Measurements from ENCODE around the gene NAT8L. TPM values are rescaled to one million over a fixed set of nuclear protein-coding genes. Genes with fewer than 3 reads are reported as not detected.

Gene NAT8L
- total and polyA plus RNA-seq, 2 donors (not counting 3 experiments of a cell fraction or from before 2014, with no cell fraction given) = 0.10 to 0.11 TPM

- no peak for TF ChIP-seq POLR2AphosphoS5 (IDR thresholded peaks at IDR 0.05; ENCODE audit: insufficient read depth, low read depth, low read length)
- no peak for TF ChIP-seq FOS (IDR thresholded peaks at IDR 0.05; ENCODE audit: borderline replicate concordance, insufficient read depth, low read length)
- no peak for TF ChIP-seq MAX (IDR thresholded peaks at IDR 0.05; ENCODE audit: insufficient read depth, insufficient read length)
- no peak for TF ChIP-seq GATA2 (IDR thresholded peaks at IDR 0.05; ENCODE audit: insufficient read depth, insufficient read length, low read depth, low read length)
- TF ChIP-seq MYC (IDR thresholded peaks at IDR 0.05; ENCODE audit: low read depth, low read length) = no peak
- TF ChIP-seq, protein P1, sequence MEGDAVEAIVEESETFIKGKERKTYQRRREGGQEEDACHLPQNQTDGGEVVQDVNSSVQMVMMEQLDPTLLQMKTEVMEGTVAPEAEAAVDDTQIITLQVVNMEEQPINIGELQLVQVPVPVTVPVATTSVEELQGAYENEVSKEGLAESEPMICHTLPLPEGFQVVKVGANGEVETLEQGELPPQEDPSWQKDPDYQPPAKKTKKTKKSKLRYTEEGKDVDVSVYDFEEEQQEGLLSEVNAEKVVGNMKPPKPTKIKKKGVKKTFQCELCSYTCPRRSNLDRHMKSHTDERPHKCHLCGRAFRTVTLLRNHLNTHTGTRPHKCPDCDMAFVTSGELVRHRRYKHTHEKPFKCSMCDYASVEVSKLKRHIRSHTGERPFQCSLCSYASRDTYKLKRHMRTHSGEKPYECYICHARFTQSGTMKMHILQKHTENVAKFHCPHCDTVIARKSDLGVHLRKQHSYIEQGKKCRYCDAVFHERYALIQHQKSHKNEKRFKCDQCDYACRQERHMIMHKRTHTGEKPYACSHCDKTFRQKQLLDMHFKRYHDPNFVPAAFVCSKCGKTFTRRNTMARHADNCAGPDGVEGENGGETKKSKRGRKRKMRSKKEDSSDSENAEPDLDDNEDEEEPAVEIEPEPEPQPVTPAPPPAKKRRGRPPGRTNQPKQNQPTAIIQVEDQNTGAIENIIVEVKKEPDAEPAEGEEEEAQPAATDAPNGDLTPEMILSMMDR (IDR thresholded peaks at IDR 0.05; ENCODE audit: extremely low read depth in 1 of 2, insufficient read depth in 1 of 2, low read depth in 1 of 2, low read length in 2 of 2) = no peak
- TF ChIP-seq POLR2A (IDR thresholded peaks at IDR 0.05; ENCODE audit: low read depth, low read length) = no peak
- TF ChIP-seq EZH2 (IDR thresholded peaks at IDR 0.05; ENCODE audit: borderline replicate concordance, low read depth, low read length, severe bottlenecking) = no peak
- no peak for TF ChIP-seq JUN (IDR thresholded peaks at IDR 0.05; ENCODE audit: borderline replicate concordance, insufficient read depth, insufficient read length, low read depth)
- Histone ChIP-seq H3K4me2 (ENCODE audit: insufficient read depth, low read length) (no peak overlapping the region), H3K4me1 (ENCODE audit: control insufficient read depth, extremely low read depth, insufficient read depth, low read length) (no peaks in the 10 kb centered on the region), H4K20me1 (replicated peaks; ENCODE audit: control insufficient read depth, extremely low read depth, insufficient read depth, low read length) (no peaks in the 10 kb centered on the region), H3K9me3 (replicated peaks; ENCODE audit: control insufficient read depth, insufficient read depth, low read length) (no peaks in the 10 kb centered on the region), H3K9ac (replicated peaks; ENCODE audit: extremely low read depth, insufficient read depth, low read length) (no peak overlapping the region), H3K79me2 (ENCODE audit: control insufficient read depth, insufficient read depth, low read length) (no peaks in the 10 kb centered on the region), H3K27me3 (ENCODE audit: control insufficient read depth in 2 of 2, insufficient read depth in 2 of 2, low read length in 2 of 2) (peaks cover 30 to 45% of the 10 kb centered on the region in 2 experiments), H3K4me3 (replicated peaks in 1 of 3; ENCODE audit: insufficient read depth in 1 of 3, low read depth in 1 of 3, low read length in 3 of 3) (no peak overlapping the region), H3K36me3 (ENCODE audit: control insufficient read depth in 2 of 2, extremely low read depth in 1 of 2, insufficient read depth in 2 of 2, low read length in 2 of 2) (no peaks in the 10 kb centered on the region), H3K9me1 (replicated peaks; ENCODE audit: control insufficient read depth, extremely low read depth, insufficient read depth, low read length) (no peaks in the 10 kb centered on the region), H2AFZ (ENCODE audit: low read depth, low read length) (no peak overlapping the region), H3K27ac (ENCODE audit: insufficient read depth, low read depth, low read length) (no peak overlapping the region)
- no peak for DNase-seq (ENCODE audit: low read depth, low spot score)
- BruUV-seq (replicated peaks) = no TSS peak
- CTCF ChIA-PET = interaction anchor here (0.9 to 1.4 kb wide), 2 partner anchors 9 to 48 kb away, joined by 3 read pairs; no protein-coding TSS in a partner anchor
- intact Hi-C loops (cut with micrococcal nuclease) = no loop called here
- POLR2A ChIA-PET = no interaction called here
- dilution Hi-C loops (cut with MboI; ENCODE audit: extremely low pct_ligation_motif_present, low sequenced_read_pairs) = no loop called here
- no peak for FAIRE-seq
These were observed 1.6 kb upstream of the NAT8L start for GRCh38 chr4:2057382-2058065.

Data from endothelial cell of umbilical vein (primary cell).